AG09309 (cell line): ENCODE measurements around the gene MORN5.

Source experiments
- DNase-seq: peaks from one replicate; pipeline ENCODE4 v3.0.0-alpha.2; 2010; ENCODE audit warnings: low read depth
- H3K4me3 ChIP-seq: 2 replicates; pipeline ENCODE4 v1.5.1; 2011; ENCODE audit warnings: mild to moderate bottlenecking, low read depth, low read length, moderate library complexity; ENCODE audit not compliant: control insufficient read depth
- CTCF ChIP-seq: IDR thresholded peaks from 2 replicates; pipeline ENCODE4 v1.5.1; 2011; ENCODE audit warnings: mild to moderate bottlenecking, low read depth, low read length, inconsistent platforms; ENCODE audit not compliant: insufficient read depth, control insufficient read depth; ENCODE audit errors: missing control alignments

MORN5 gene

GRCh38 chr9:122125158-122125508 lies 34.6 kb upstream of the MORN5 start:
- H3K4me3 ChIP-seq, result no peak overlapping the region
- peak; percentile 98 for TF ChIP-seq CTCF
- DNase-seq, result peak; percentile 20

GRCh38 chr9:122125509-122126330 lies 34.0 kb upstream of the MORN5 start:
- no peak for TF ChIP-seq CTCF
- no peak overlapping the region for H3K4me3 ChIP-seq
- DNase-seq, result no peak

GRCh38 chr9:122126331-122127261 lies 33.1 kb upstream of the MORN5 start:
- DNase-seq, result no peak
- peak; percentile 5 for TF ChIP-seq CTCF
- H3K4me3 ChIP-seq, result peak overlapping the region; percentile 45

- no peak for TF ChIP-seq CTCF
- DNase-seq, result no peak
- H3K4me3 ChIP-seq, result no peak overlapping the region
Observed at GRCh38 chr9:122127396-122127798, 32.3 kb upstream of the MORN5 start.

- TF ChIP-seq CTCF, result no peak
- DNase-seq, result no peak
- no peak overlapping the region for H3K4me3 ChIP-seq
Observed at GRCh38 chr9:122128007-122128968, 31.4 kb upstream of the MORN5 start.

- TF ChIP-seq CTCF, result no peak
- no peak for DNase-seq
Observed at GRCh38 chr9:122128969-122129343, 30.8 kb upstream of the MORN5 start.

More at GRCh38 chr9:122128969-122129343, 30.8 kb upstream of the MORN5 start:
- H3K4me3 ChIP-seq, result no peak overlapping the region
